ENCODE data around the gene CFAP73. TPM values are rescaled to one million over a fixed set of nuclear protein-coding genes. Genes with fewer than 3 reads are reported as not detected.

Gene CFAP73
- total and polyA plus RNA-seq, 2 experiments from 2014 or later = 0.50 to 0.59 TPM

DNA sequence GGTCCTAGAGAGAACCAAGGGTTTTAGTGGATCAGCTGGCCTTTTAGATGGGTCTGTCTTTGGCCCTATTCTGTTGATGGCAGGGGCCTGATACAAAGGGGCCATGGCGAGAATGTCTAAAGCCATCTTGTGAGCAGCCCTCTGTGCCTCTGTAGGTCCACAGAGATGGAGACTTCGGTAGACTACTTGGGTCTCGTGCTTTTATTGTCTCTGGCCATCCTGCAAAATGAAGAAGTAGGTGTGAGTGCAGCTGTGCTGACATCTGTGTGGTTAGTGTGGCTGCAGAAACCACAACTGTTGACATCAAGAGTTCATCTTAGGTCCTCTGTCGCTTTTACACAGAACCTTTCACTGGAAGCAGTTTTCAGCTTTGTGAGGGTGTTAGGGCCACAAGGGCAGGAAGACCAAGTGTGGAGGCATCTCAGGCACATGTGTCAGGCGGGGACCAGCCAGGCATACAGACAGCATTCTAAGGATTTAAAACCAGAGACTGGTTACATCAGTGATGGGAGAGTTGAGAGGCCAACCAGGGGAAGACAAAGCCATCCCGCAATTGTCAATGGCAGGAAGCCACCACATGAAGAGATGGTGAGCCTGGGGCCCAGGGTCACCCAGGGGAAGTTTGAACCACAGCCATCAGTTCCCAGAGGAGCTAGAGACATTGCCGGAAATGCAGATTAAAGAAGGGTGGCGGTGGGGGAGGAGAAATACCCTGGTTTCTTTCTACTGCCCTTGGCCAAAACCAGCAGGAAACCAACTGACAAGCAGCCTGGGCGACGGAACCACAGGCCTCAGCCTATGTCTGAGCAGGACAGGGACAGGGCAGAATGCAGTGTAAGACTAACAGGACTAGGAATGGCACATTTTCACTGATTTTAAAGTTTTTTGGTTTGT lies 58.8 kb downstream of the CFAP73 start:
- no peak for TF ChIP-seq CTCF (conservative IDR thresholded peaks at IDR 0.05; ENCODE audit: low read depth in 2 of 2)
- no peak for TF ChIP-seq ZNF331 (CRISPR knock-in tag; IDR thresholded peaks at IDR 0.05; ENCODE audit: low read depth)
- TF ChIP-seq EZH2 (IDR thresholded peaks at IDR 0.05; ENCODE audit: low read depth, unreplicated experiment) = no peak
- TF ChIP-seq STAT1 (IDR thresholded peaks at IDR 0.05; ENCODE audit: unreplicated experiment) = no peak
- no peak for TF ChIP-seq NANOG (IDR thresholded peaks at IDR 0.05; ENCODE audit: borderline replicate concordance)
- TF ChIP-seq, protein P1, sequence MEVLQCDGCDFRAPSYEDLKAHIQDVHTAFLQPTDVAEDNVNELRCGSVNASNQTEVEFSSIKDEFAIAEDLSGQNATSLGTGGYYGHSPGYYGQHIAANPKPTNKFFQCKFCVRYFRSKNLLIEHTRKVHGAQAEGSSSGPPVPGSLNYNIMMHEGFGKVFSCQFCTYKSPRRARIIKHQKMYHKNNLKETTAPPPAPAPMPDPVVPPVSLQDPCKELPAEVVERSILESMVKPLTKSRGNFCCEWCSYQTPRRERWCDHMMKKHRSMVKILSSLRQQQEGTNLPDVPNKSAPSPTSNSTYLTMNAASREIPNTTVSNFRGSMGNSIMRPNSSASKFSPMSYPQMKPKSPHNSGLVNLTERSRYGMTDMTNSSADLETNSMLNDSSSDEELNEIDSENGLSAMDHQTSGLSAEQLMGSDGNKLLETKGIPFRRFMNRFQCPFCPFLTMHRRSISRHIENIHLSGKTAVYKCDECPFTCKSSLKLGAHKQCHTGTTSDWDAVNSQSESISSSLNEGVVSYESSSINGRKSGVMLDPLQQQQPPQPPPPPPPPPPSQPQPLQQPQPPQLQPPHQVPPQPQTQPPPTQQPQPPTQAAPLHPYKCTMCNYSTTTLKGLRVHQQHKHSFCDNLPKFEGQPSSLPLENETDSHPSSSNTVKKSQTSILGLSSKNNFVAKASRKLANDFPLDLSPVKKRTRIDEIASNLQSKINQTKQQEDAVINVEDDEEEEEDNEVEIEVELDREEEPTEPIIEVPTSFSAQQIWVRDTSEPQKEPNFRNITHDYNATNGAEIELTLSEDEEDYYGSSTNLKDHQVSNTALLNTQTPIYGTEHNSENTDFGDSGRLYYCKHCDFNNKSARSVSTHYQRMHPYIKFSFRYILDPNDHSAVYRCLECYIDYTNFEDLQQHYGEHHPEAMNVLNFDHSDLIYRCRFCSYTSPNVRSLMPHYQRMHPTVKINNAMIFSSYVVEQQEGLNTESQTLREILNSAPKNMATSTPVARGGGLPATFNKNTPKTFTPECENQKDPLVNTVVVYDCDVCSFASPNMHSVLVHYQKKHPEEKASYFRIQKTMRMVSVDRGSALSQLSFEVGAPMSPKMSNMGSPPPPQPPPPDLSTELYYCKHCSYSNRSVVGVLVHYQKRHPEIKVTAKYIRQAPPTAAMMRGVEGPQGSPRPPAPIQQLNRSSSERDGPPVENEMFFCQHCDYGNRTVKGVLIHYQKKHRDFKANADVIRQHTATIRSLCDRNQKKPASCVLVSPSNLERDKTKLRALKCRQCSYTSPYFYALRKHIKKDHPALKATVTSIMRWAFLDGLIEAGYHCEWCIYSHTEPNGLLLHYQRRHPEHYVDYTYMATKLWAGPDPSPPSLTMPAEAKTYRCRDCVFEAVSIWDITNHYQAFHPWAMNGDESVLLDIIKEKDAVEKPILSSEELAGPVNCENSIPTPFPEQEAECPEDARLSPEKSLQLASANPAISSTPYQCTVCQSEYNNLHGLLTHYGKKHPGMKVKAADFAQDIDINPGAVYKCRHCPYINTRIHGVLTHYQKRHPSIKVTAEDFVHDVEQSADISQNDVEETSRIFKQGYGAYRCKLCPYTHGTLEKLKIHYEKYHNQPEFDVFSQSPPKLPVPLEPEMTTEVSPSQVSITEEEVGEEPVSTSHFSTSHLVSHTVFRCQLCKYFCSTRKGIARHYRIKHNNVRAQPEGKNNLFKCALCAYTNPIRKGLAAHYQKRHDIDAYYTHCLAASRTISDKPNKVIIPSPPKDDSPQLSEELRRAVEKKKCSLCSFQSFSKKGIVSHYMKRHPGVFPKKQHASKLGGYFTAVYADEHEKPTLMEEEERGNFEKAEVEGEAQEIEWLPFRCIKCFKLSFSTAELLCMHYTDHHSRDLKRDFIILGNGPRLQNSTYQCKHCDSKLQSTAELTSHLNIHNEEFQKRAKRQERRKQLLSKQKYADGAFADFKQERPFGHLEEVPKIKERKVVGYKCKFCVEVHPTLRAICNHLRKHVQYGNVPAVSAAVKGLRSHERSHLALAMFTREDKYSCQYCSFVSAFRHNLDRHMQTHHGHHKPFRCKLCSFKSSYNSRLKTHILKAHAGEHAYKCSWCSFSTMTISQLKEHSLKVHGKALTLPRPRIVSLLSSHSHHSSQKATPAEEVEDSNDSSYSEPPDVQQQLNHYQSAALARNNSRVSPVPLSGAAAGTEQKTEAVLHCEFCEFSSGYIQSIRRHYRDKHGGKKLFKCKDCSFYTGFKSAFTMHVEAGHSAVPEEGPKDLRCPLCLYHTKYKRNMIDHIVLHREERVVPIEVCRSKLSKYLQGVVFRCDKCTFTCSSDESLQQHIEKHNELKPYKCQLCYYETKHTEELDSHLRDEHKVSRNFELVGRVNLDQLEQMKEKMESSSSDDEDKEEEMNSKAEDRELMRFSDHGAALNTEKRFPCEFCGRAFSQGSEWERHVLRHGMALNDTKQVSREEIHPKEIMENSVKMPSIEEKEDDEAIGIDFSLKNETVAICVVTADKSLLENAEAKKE (CRISPR knock-in tag; IDR thresholded peaks at IDR 0.05) = no peak
- TF ChIP-seq CREB1 (CRISPR knock-in tag; IDR thresholded peaks at IDR 0.05; ENCODE audit: low read depth) = no peak
- TF ChIP-seq JUNB (IDR thresholded peaks at IDR 0.05; ENCODE audit: unreplicated experiment) = no peak
- TF ChIP-seq REST (IDR thresholded peaks at IDR 0.05; ENCODE audit: unreplicated experiment) = no peak
- no peak for TF ChIP-seq ETS1 (IDR thresholded peaks at IDR 0.05)
- no peak for TF ChIP-seq ZNF114 (CRISPR knock-in tag; IDR thresholded peaks at IDR 0.05)
- TF ChIP-seq POLR2AphosphoS5 (IDR thresholded peaks at IDR 0.05; ENCODE audit: low read depth) = no peak
- no peak overlapping the region for H3K27ac ChIP-seq (ENCODE audit: low read depth)
- H3K4me3 ChIP-seq = no peak overlapping the region
- Mint-ChIP-seq H3K4me1 (peaks cover 6% of the 10 kb centered on the region), H3K27ac (0 out of 2 replicates have a peak overlapping the region, but pooled peaks have one; percentile 18), H3K36me3 (ENCODE audit: low read depth) (peaks cover 6% of the 10 kb centered on the region), H3K4me3 (no peak overlapping the region), H3K9me3 (peaks cover 6% of the 10 kb centered on the region; the same call in 2 of the 3 replicates), H3K27me3 (ENCODE audit: insufficient read depth, low read depth, poor library complexity) (peaks cover 5% of the 10 kb centered on the region)
- peak; percentile 50; the same call in 2 of the 3 replicates for ATAC-seq
- H2AFZ ChIP-seq = no peak overlapping the region
- no peaks in the 10 kb centered on the region for H3K27me3 ChIP-seq (ENCODE audit: insufficient read depth)
- no peaks in the 10 kb centered on the region for H3K36me3 ChIP-seq (ENCODE audit: insufficient read depth)
- no peaks in the 10 kb centered on the region for H3F3A ChIP-seq (replicated peaks; ENCODE audit: low read depth)
- no peaks in the 10 kb centered on the region for H3K9me2 ChIP-seq (ENCODE audit: insufficient read depth)
- peak; percentile 30 for DNase-seq (ENCODE audit: low spot score)
- H4K20me1 ChIP-seq (replicated peaks; ENCODE audit: insufficient read depth) = no peaks in the 10 kb centered on the region
- H3K4me2 ChIP-seq = no peak overlapping the region
- H3K4me1 ChIP-seq (ENCODE audit: insufficient read depth) = no peaks in the 10 kb centered on the region
- no peaks in the 10 kb centered on the region for H3K79me2 ChIP-seq (replicated peaks; ENCODE audit: insufficient read depth)
